ENCODE data around the gene ARSB. TPM values are rescaled to one million over a fixed set of nuclear protein-coding genes. Genes with fewer than 3 reads are reported as not detected.

Gene ARSB
- total and polyA plus RNA-seq, 3 donors from 2014 or later = 5.3 to 12.9 (median 11.8) TPM

- TF ChIP-seq POLR2A (IDR thresholded peaks at IDR 0.05) (no peak), CTCF (IDR thresholded peaks at IDR 0.05) (no peak)
- no peaks in the 10 kb centered on the region for H3K9me3 ChIP-seq
Observed at GRCh38 chr5:78979909-78980308, 5.2 kb downstream of the ARSB start.

GRCh38 chr5:78979117-78979742 is 5.9 kb downstream of the ARSB start:
- no peaks in the 10 kb centered on the region for H3K9me3 ChIP-seq
- intact Hi-C loops (cut with DNase I; ENCODE audit: low total_unique reads) = no loop called here
- no peaks in the 10 kb centered on the region for H3K27me3 ChIP-seq
- no peak for TF ChIP-seq CTCF (IDR thresholded peaks at IDR 0.05)
- no peak for TF ChIP-seq POLR2A (IDR thresholded peaks at IDR 0.05)
- no peak for DNase-seq
- no peaks in the 10 kb centered on the region for H3K36me3 ChIP-seq (ENCODE audit: low read depth, missing control alignments)
- 77 to 83% methylated on average over 7 of the region's 7 CpGs for WGBS, 2 donors
- H3K4me1 ChIP-seq = no peaks in the 10 kb centered on the region
- no peak overlapping the region for H3K27ac ChIP-seq
- no peak overlapping the region for H3K4me3 ChIP-seq

More at GRCh38 chr5:78979909-78980308, 5.2 kb downstream of the ARSB start:
- Histone ChIP-seq H3K27me3 (no peaks in the 10 kb centered on the region), H3K4me3 (no peak overlapping the region), H3K27ac (no peak overlapping the region), H3K4me1 (no peaks in the 10 kb centered on the region), H3K36me3 (ENCODE audit: low read depth, missing control alignments) (no peaks in the 10 kb centered on the region)
- intact Hi-C loops (cut with DNase I; ENCODE audit: low total_unique reads) = no loop called here
- DNase-seq = no peak

- no peak for DNase-seq
- no peaks in the 10 kb centered on the region for H3K4me1 ChIP-seq
- no peaks in the 10 kb centered on the region for H3K9me3 ChIP-seq
- no peaks in the 10 kb centered on the region for H3K36me3 ChIP-seq (ENCODE audit: low read depth, missing control alignments)
- 92 to 93% methylated on average over 8 of the region's 8 CpGs for WGBS, 2 donors
- H3K27ac ChIP-seq = no peak overlapping the region
- intact Hi-C loops (cut with DNase I; ENCODE audit: low total_unique reads) = no loop called here
- H3K4me3 ChIP-seq = no peak overlapping the region
- TF ChIP-seq CTCF (IDR thresholded peaks at IDR 0.05) (no peak), POLR2A (IDR thresholded peaks at IDR 0.05) (no peak)
- H3K27me3 ChIP-seq = no peaks in the 10 kb centered on the region
Observed at GRCh38 chr5:78975035-78975434, 10.1 kb downstream of the ARSB start.

- no peak for TF ChIP-seq POLR2A (IDR thresholded peaks at IDR 0.05)
- TF ChIP-seq CTCF (IDR thresholded peaks at IDR 0.05) = no peak
- Histone ChIP-seq H3K9me3 (no peaks in the 10 kb centered on the region), H3K27me3 (no peaks in the 10 kb centered on the region), H3K4me3 (no peak overlapping the region), H3K27ac (no peak overlapping the region), H3K4me1 (no peaks in the 10 kb centered on the region), H3K36me3 (ENCODE audit: low read depth, missing control alignments) (no peaks in the 10 kb centered on the region)
- WGBS, 2 donors = 79 to 88% methylated on average over 2 of the region's 2 CpGs
- DNase-seq = no peak
- intact Hi-C loops (cut with DNase I; ENCODE audit: low total_unique reads) = no loop called here
Observed at GRCh38 chr5:78974601-78975000, 10.5 kb downstream of the ARSB start.

GRCh38 chr5:78974011-78974410 is 11.1 kb downstream of the ARSB start:
- DNase-seq = no peak
- no peaks in the 10 kb centered on the region for H3K4me1 ChIP-seq
- TF ChIP-seq POLR2A (IDR thresholded peaks at IDR 0.05) (no peak), CTCF (IDR thresholded peaks at IDR 0.05) (no peak)
- intact Hi-C loops (cut with DNase I; ENCODE audit: low total_unique reads) = no loop called here
- 92 to 95% methylated on average over 5 of the region's 5 CpGs for WGBS, 2 donors
- no peak overlapping the region for H3K27ac ChIP-seq
- no peaks in the 10 kb centered on the region for H3K9me3 ChIP-seq
- H3K4me3 ChIP-seq = no peak overlapping the region
- no peaks in the 10 kb centered on the region for H3K27me3 ChIP-seq
- H3K36me3 ChIP-seq (ENCODE audit: low read depth, missing control alignments) = no peaks in the 10 kb centered on the region
